GM18505 (cell line): ENCODE results near the gene AKIRIN2.

Experiments used
- ATAC-seq: cut with Tn5 transposase; IDR thresholded peaks from one replicate; pipeline ENCODE4 v1.9.1; 2021; ENCODE audit not compliant: unreplicated experiment
- POLR2A ChIP-seq: IDR thresholded peaks from 4 replicates; pipeline ENCODE4 v1.6.1; 2011; ENCODE audit warnings: borderline replicate concordance; ENCODE audit not compliant: insufficient read depth, insufficient read length; ENCODE audit errors: extremely low read depth

The AKIRIN2 gene

DNA sequence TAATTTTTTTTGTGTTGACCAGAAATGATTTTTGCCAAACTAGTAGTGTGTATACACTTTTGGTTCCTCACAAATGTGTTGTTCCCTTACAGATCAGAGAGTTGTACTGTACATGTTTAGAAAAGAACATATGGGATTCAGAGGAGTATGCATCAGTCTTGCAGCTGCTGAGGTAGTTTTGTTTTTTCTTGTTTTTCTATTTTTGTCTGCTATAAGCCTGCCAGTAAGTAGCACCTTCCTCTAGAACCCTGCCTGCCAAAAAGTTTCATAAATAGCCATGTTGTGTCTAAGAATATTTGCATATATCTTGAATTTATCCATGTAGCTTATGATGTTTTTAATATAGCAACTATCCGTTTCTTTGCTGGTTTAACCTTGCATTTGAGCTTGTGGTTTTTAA lies 65.7 kb downstream of the AKIRIN2 start:
- no peak for TF ChIP-seq POLR2A
- no peak for ATAC-seq

- no peak for ATAC-seq
- TF ChIP-seq POLR2A = no peak
Observed at GRCh38 chr6:87633851-87634250, 68.2 kb downstream of the AKIRIN2 start.

- TF ChIP-seq POLR2A = no peak
- ATAC-seq = no peak
Observed at GRCh38 chr6:87630746-87631145, 71.3 kb downstream of the AKIRIN2 start.

GRCh38 chr6:87628881-87629280 lies 73.2 kb downstream of the AKIRIN2 start:
- TF ChIP-seq POLR2A = no peak
- ATAC-seq = no peak

DNA sequence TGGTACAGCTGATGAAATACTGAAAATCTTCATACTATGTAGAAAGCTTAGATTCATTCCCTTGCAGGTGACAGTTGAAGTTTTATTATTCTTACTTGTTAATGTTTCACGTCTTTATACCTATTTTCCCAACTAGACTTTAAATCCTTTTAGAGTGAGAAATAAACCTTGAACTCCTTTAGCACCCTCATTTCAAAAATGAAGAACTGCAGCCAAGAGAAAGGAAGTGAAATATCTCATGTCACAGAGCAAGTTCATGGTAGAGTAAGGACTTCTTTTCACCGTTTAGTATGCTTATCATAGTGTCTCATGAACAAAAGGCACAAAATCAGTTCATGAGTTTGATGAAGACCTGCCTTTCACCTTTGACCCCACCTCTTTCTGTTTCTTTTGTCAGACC lies 73.6 kb downstream of the AKIRIN2 start:
- ATAC-seq = no peak
- TF ChIP-seq POLR2A = no peak
